ENCODE measurements around the gene RAET1L. TPM values are rescaled to one million over a fixed set of nuclear protein-coding genes. Genes with fewer than 3 reads are reported as not detected.

Gene RAET1L
- total and polyA plus RNA-seq, 2 donors (not counting 1 experiment from before 2014, with no cell fraction given), result not detected

GRCh38 chr6:150056156-150056555 lies 30.8 kb upstream of the RAET1L start:
- Mint-ChIP-seq H3K27me3 (peaks cover 58% of the 10 kb centered on the region), H3K4me3 (no peak overlapping the region), H3K4me1 (peaks cover 5% of the 10 kb centered on the region), H3K27ac (no peak overlapping the region), H3K9me3 (ENCODE audit: insufficient read depth) (no peaks in the 10 kb centered on the region)
- Histone ChIP-seq H3K4me2 (replicated peaks; ENCODE audit: low read depth, low read length, poor library complexity, severe bottlenecking) (no peak overlapping the region), H3K4me3 (ENCODE audit: control extremely low read depth in 1 of 5, extremely low read depth in 1 of 5, insufficient read depth in 1 of 5, low read depth in 2 of 5, low read length in 4 of 5) (no peak overlapping the region), H3K9ac (ENCODE audit: low read length) (no peak overlapping the region), H3K79me2 (ENCODE audit: control insufficient read depth, insufficient read depth, low read length) (no peaks in the 10 kb centered on the region), H3K9me3 (ENCODE audit: control extremely low read depth in 1 of 3, control insufficient read depth in 2 of 3, insufficient read depth in 1 of 3, low read length in 2 of 3) (peaks cover 0 to 5% (median 0%) of the 10 kb centered on the region in 3 donors), H4K20me1 (ENCODE audit: control insufficient read depth, insufficient read depth, low read length, poor library complexity, severe bottlenecking) (no peaks in the 10 kb centered on the region), H3K27ac (ENCODE audit: low read length in 2 of 2) (no peak overlapping the region), H3K4me1 (ENCODE audit: control insufficient read depth in 2 of 2, insufficient read depth in 2 of 2, low read length in 2 of 2) (peaks cover 3 to 5% of the 10 kb centered on the region in 2 donors), H3K27me3 (replicated peaks in 1 of 4; ENCODE audit: control extremely low read depth in 1 of 4, control insufficient read depth in 3 of 4, insufficient read depth in 4 of 4, low read length in 3 of 4) (peaks cover 0 to 27% (median 5%) of the 10 kb centered on the region in 4 experiments), H3K36me3 (replicated peaks in 1 of 2; ENCODE audit: control extremely low read depth in 1 of 2, control insufficient read depth in 1 of 2, extremely low read depth in 1 of 2, insufficient read depth in 2 of 2, low read length in 1 of 2) (no peaks in the 10 kb centered on the region), H2AFZ (ENCODE audit: insufficient read depth, low read depth, low read length, poor library complexity, severe bottlenecking) (no peak overlapping the region)
- 85% methylated on average over 12 of the region's 12 CpGs for WGBS (ENCODE audit: insufficient coverage)
- CTCF ChIA-PET, result interaction anchor here (1.5 kb wide), 1 partner anchor 15 kb away, joined by 7 read pairs; no protein-coding TSS in a partner anchor
- intact Hi-C loops (cut with micrococcal nuclease), result no loop called here
- POLR2A ChIA-PET, result no interaction called here
- DNase-seq, result no peak
- TF ChIP-seq CTCF (IDR thresholded peaks at IDR 0.05) (no peak), EZH2 (IDR thresholded peaks at IDR 0.05; ENCODE audit: borderline replicate concordance, insufficient read depth, low read depth, low read length, poor library complexity, severe bottlenecking) (no peak)
- ATAC-seq (ENCODE audit: low read depth), result no peak

- Mint-ChIP-seq H3K4me3 (no peak overlapping the region), H3K9me3 (ENCODE audit: insufficient read depth) (no peaks in the 10 kb centered on the region), H3K4me1 (peaks cover 5% of the 10 kb centered on the region), H3K27ac (no peak overlapping the region), H3K27me3 (peaks cover 67% of the 10 kb centered on the region)
- intact Hi-C loops (cut with micrococcal nuclease), result no loop called here
- no peak overlapping the region for H3K4me2 ChIP-seq (replicated peaks; ENCODE audit: low read depth, low read length, poor library complexity, severe bottlenecking)
- WGBS (ENCODE audit: insufficient coverage), result 88% methylated on average over 10 of the region's 10 CpGs
- ATAC-seq (ENCODE audit: low read depth) (no peak), DNase-seq (no peak)
- peaks cover 0 to 5% (median 0%) of the 10 kb centered on the region in 3 donors for H3K9me3 ChIP-seq (ENCODE audit: control extremely low read depth in 1 of 3, control insufficient read depth in 2 of 3, insufficient read depth in 1 of 3, low read length in 2 of 3)
- H3K79me2 ChIP-seq (ENCODE audit: control insufficient read depth, insufficient read depth, low read length), result no peaks in the 10 kb centered on the region
- H3K9ac ChIP-seq (ENCODE audit: low read length), result no peak overlapping the region
- POLR2A ChIA-PET, result no interaction called here
- H3K4me1 ChIP-seq (ENCODE audit: control insufficient read depth in 2 of 2, insufficient read depth in 2 of 2, low read length in 2 of 2), result peaks cover 2 to 4% of the 10 kb centered on the region in 2 donors
- CTCF ChIA-PET, result interaction anchor here (1.5 kb wide), 1 partner anchor 16 kb away, joined by 7 read pairs; no protein-coding TSS in a partner anchor
- no peak overlapping the region for H2AFZ ChIP-seq (ENCODE audit: insufficient read depth, low read depth, low read length, poor library complexity, severe bottlenecking)
- H3K4me3 ChIP-seq (ENCODE audit: control extremely low read depth in 1 of 5, extremely low read depth in 1 of 5, insufficient read depth in 1 of 5, low read depth in 2 of 5, low read length in 4 of 5), result no peak overlapping the region
- H3K27me3 ChIP-seq (replicated peaks in 1 of 4; ENCODE audit: control extremely low read depth in 1 of 4, control insufficient read depth in 3 of 4, insufficient read depth in 4 of 4, low read length in 3 of 4), result peaks cover 0 to 36% (median 5%) of the 10 kb centered on the region in 4 experiments
- TF ChIP-seq EZH2 (IDR thresholded peaks at IDR 0.05; ENCODE audit: borderline replicate concordance, insufficient read depth, low read depth, low read length, poor library complexity, severe bottlenecking) (no peak), CTCF (IDR thresholded peaks at IDR 0.05) (no peak)
- H4K20me1 ChIP-seq (ENCODE audit: control insufficient read depth, insufficient read depth, low read length, poor library complexity, severe bottlenecking), result no peaks in the 10 kb centered on the region
- no peaks in the 10 kb centered on the region for H3K36me3 ChIP-seq (replicated peaks in 1 of 2; ENCODE audit: control extremely low read depth in 1 of 2, control insufficient read depth in 1 of 2, extremely low read depth in 1 of 2, insufficient read depth in 2 of 2, low read length in 1 of 2)
- H3K27ac ChIP-seq (ENCODE audit: low read length in 2 of 2), result no peak overlapping the region
Measured at GRCh38 chr6:150055131-150055530, 29.8 kb upstream of the RAET1L start.

Data from B cell (primary cell).